Measurements from ENCODE around the gene LMX1B. TPM values are rescaled to one million over a fixed set of nuclear protein-coding genes. Genes with fewer than 3 reads are reported as not detected.
"Not testable (repeated sequence)": the region's sequence is repeated elsewhere in the genome, so short reads cannot be mapped to it uniquely, and the experiment has no call there.

The LMX1B gene
- total RNA-seq, 2 donors from 2014 or later = not detected

GRCh38 chr9:126652140-126652582, 38.4 kb downstream of the LMX1B start:
- H3K27ac Mint-ChIP-seq = no peak overlapping the region
- ATAC-seq (replicated peaks in 1 of 2) (no peak), DNase-seq (no peak)
- H3K27me3 Mint-ChIP-seq (ENCODE audit: low read depth) = peaks cover 71% of the 10 kb centered on the region
- H3K36me3 Mint-ChIP-seq (ENCODE audit: insufficient read depth in 2 of 2) = no peaks in the 10 kb centered on the region
- no peaks in the 10 kb centered on the region for H3K9me3 Mint-ChIP-seq
- H3K4me3 Mint-ChIP-seq = no peak overlapping the region
- no peaks in the 10 kb centered on the region for H3K4me1 Mint-ChIP-seq (ENCODE audit: low read depth)

DNA sequence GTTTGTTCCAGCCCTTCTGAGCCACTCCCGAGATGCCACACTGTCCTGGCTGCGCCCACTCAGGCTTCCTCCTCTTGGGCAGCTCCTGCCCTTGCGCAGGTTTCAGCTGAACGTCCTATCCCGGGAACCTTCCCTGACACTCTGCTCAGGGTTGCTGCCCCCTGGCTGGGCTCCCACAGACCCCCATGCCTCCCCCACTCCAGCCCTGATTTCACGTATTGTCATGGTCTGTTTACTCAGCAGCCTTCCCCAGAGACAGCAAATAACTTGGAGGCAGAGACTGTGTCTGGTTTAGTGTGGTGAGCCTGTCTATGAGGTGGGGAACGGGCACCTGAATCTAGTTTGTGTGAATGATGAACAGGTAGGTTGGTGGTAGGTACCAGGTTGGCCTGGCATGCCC, 40.4 kb downstream of the LMX1B start:
- DNase-seq = no peak
- no peak for ATAC-seq (replicated peaks in 1 of 2)
- H3K27ac Mint-ChIP-seq = no peak overlapping the region
- H3K36me3 Mint-ChIP-seq (ENCODE audit: insufficient read depth in 2 of 2) = no peaks in the 10 kb centered on the region
- H3K4me3 Mint-ChIP-seq = no peak overlapping the region
- no peaks in the 10 kb centered on the region for H3K4me1 Mint-ChIP-seq (ENCODE audit: low read depth)
- H3K9me3 Mint-ChIP-seq = no peaks in the 10 kb centered on the region
- peaks cover 57% of the 10 kb centered on the region for H3K27me3 Mint-ChIP-seq (ENCODE audit: low read depth)

- not testable (repeated sequence) for H3K4me1 Mint-ChIP-seq (ENCODE audit: low read depth); H3K4me3 Mint-ChIP-seq; H3K9me3 Mint-ChIP-seq; H3K36me3 Mint-ChIP-seq (ENCODE audit: insufficient read depth in 2 of 2); DNase-seq; ATAC-seq (replicated peaks in 1 of 2); H3K27ac Mint-ChIP-seq
- H3K27me3 Mint-ChIP-seq (ENCODE audit: low read depth) = peaks cover 36% of the 10 kb centered on the region
These were observed 42.5 kb downstream of the LMX1B start for GRCh38 chr9:126656214-126656613.

GRCh38 chr9:126658201-126658825, 44.6 kb downstream of the LMX1B start:
- Mint-ChIP-seq H3K36me3 (ENCODE audit: insufficient read depth in 2 of 2) (no peaks in the 10 kb centered on the region), H3K4me3 (no peak overlapping the region), H3K9me3 (no peaks in the 10 kb centered on the region), H3K27ac (no peak overlapping the region), H3K4me1 (ENCODE audit: low read depth) (no peaks in the 10 kb centered on the region), H3K27me3 (ENCODE audit: low read depth) (peaks cover 24% of the 10 kb centered on the region)
- ATAC-seq (replicated peaks in 1 of 2) = no peak
- no peak for DNase-seq

DNA sequence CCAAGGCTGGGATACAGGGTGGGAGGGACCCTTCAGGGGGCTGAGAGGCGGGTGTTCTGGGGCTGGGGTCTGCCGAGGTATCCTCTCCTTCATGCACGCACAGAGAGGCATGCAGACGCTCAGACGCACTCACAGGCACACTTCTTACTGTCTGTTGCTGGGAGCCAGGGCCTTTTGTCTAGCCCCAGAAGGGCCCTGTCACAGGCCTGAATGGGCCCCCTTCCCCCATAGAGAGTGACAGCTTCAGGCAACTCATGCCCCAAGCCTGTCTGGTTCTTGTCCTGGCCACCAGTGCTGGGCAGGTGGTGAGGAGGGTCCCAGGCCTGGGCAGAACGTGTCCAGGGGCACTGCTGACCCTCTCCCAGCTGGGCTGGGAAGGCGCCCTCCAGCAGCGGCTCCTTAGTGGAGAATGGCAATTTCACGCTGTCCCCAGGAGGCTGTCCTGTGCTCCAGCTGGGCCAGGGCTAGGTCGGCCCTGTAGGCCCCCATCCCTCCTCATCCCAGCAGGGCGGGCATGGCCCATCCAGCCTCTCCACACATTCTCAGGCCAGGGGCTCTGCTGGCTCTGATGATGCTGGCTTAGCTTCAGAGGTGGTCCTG, 45.3 kb downstream of the LMX1B start:
- DNase-seq (no peak), ATAC-seq (replicated peaks in 1 of 2) (no peak)
- Mint-ChIP-seq H3K27me3 (ENCODE audit: low read depth) (peaks cover 16% of the 10 kb centered on the region), H3K27ac (no peak overlapping the region), H3K9me3 (no peaks in the 10 kb centered on the region), H3K4me1 (ENCODE audit: low read depth) (no peaks in the 10 kb centered on the region), H3K4me3 (no peak overlapping the region), H3K36me3 (ENCODE audit: insufficient read depth in 2 of 2) (no peaks in the 10 kb centered on the region)

DNA sequence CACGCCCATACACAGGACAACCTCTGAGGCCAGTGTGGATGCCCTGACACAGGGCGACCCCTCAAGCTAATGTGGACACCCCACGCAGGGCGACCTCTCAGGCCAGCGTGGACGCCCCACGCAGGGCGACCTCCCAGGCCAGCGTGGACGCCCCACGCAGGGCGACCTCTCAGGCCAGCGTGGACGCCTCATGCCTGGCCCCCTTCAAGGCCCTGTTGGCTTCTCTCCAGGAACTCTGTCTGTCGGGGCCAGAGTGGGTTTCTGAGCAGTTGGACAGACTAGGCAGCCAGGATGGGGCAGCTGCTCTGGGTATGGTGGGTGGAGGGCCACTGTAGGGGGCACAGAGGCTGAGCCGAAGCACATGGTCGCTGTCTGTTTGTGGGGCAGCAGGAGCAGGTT, 47.4 kb downstream of the LMX1B start:
- Mint-ChIP-seq H3K36me3 (ENCODE audit: insufficient read depth in 2 of 2) (no peaks in the 10 kb centered on the region), H3K4me1 (ENCODE audit: low read depth) (no peaks in the 10 kb centered on the region)
- ATAC-seq (replicated peaks in 1 of 2) = no peak

DNA sequence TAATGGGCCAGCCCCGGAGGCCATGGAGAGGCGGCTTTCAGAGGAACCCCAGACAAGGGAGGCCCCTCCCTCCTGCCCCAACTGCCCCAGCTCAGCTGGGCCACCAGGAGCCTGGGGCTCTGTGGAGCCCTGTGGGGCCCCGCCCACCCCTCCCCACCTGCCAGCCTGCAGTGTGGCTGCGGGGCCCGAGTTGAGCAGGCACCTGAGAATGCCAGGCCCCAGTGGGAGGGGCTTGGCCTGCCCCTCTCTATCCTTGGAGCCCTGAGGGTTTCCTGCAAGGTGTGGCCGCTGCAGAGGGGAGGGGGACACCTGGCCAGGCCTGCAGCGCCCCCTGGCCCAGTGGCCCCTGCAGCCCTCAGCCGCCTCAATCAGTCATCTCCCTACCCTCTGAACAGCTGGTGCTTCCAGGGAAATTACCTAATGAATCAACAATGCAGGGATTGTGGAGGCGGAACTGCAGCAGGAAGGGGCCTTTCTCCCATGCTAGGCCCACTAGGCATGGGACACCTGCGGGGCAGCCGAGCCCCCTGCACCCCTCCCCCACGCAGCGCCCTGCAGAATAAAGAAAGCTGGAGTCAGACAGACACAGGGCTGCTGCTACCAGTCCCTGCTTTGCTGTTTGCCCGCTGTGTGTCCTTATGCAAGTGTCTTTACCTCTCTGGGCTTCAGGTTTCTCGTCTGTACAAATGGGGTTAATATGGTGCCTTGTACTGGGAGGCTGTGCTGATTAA, 48.0 kb downstream of the LMX1B start:
- H3K36me3 Mint-ChIP-seq (ENCODE audit: insufficient read depth in 2 of 2) = no peaks in the 10 kb centered on the region
- no peaks in the 10 kb centered on the region for H3K9me3 Mint-ChIP-seq
- H3K4me3 Mint-ChIP-seq = no peak overlapping the region
- DNase-seq (no peak), ATAC-seq (replicated peaks in 1 of 2) (no peak)
- H3K27me3 Mint-ChIP-seq (ENCODE audit: low read depth) = peaks cover 5% of the 10 kb centered on the region
- H3K4me1 Mint-ChIP-seq (ENCODE audit: low read depth) = peaks cover 4% of the 10 kb centered on the region
- H3K27ac Mint-ChIP-seq = no peak overlapping the region

More for the DNA sequence above, 47.4 kb downstream of the LMX1B start:
- Mint-ChIP-seq H3K27ac (no peak overlapping the region), H3K27me3 (ENCODE audit: low read depth) (peaks cover 5% of the 10 kb centered on the region), H3K9me3 (no peaks in the 10 kb centered on the region), H3K4me3 (no peak overlapping the region)
- no peak for DNase-seq

- Mint-ChIP-seq H3K4me3 (no peak overlapping the region), H3K27ac (no peak overlapping the region), H3K27me3 (ENCODE audit: low read depth) (no peaks in the 10 kb centered on the region), H3K4me1 (ENCODE audit: low read depth) (peaks cover 4% of the 10 kb centered on the region), H3K9me3 (no peaks in the 10 kb centered on the region), H3K36me3 (ENCODE audit: insufficient read depth in 2 of 2) (no peaks in the 10 kb centered on the region)
- ATAC-seq (replicated peaks in 1 of 2) (no peak), DNase-seq (no peak)
These were observed 49.9 kb downstream of the LMX1B start for GRCh38 chr9:126663661-126664072.

GRCh38 chr9:126664900-126665643, 51.3 kb downstream of the LMX1B start:
- Mint-ChIP-seq H3K9me3 (no peaks in the 10 kb centered on the region), H3K27ac (no peak overlapping the region), H3K4me3 (no peak overlapping the region), H3K27me3 (ENCODE audit: low read depth) (no peaks in the 10 kb centered on the region), H3K36me3 (ENCODE audit: insufficient read depth in 2 of 2) (no peaks in the 10 kb centered on the region), H3K4me1 (ENCODE audit: low read depth) (peaks cover 4% of the 10 kb centered on the region)
- ATAC-seq (replicated peaks in 1 of 2) (no peak), DNase-seq (no peak)

- Mint-ChIP-seq H3K4me1 (ENCODE audit: low read depth) (peaks cover 4% of the 10 kb centered on the region), H3K27me3 (ENCODE audit: low read depth) (no peaks in the 10 kb centered on the region), H3K36me3 (ENCODE audit: insufficient read depth in 2 of 2) (no peaks in the 10 kb centered on the region), H3K4me3 (no peak overlapping the region), H3K27ac (no peak overlapping the region), H3K9me3 (no peaks in the 10 kb centered on the region)
- DNase-seq = no peak
- ATAC-seq (replicated peaks in 1 of 2) = no peak
These were observed 51.9 kb downstream of the LMX1B start for GRCh38 chr9:126665644-126666035.

- Mint-ChIP-seq H3K4me1 (ENCODE audit: low read depth) (peaks cover 4% of the 10 kb centered on the region), H3K4me3 (no peak overlapping the region), H3K27me3 (ENCODE audit: low read depth) (no peaks in the 10 kb centered on the region), H3K27ac (no peak overlapping the region), H3K36me3 (ENCODE audit: insufficient read depth in 2 of 2) (no peaks in the 10 kb centered on the region), H3K9me3 (no peaks in the 10 kb centered on the region)
- DNase-seq (no peak), ATAC-seq (replicated peaks in 1 of 2) (no peak)
These were observed 52.6 kb downstream of the LMX1B start for GRCh38 chr9:126666155-126666803.

DNA sequence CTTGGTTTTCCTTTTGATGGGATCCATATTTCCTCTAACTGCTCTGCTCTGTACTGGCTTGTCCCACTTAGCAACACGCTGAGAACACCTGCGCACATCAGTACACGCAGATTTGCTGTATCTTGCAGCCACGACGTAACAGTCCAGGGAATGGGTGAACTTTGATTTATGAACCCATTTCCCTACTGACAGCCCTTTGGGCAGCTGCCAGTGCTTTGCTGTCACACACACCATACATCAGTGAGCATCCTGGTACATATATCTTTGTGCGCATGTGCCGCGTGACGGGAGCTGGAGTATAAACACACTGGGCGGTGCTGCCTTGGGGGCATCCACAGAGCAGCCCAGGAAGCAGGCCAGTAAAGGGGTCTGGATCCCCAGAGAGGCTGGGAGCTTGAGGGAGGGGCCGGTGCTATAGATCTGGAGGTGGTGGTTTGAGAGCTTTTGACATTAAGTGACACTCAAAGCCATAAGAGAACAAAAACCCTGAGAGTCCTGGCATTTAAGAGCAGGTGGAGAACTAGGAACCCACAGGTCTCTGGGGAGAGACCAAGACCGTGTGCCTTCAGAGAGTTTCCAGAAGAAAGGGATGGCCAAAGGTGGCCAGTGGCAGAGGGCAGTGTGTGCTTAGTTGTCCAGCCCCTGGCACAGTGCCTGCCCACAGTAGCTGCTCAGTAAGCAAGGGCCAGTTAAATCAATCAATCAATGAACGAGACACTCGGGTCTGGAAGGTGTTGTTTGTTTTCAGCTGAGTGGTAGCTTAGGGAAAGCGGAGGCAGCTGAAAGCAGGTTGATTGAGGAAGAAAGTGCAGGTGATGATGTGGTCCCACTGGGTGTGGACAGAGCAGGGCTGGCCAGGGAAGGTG, 53.7 kb downstream of the LMX1B start:
- H3K4me1 Mint-ChIP-seq (ENCODE audit: low read depth) = peaks cover 4% of the 10 kb centered on the region
- H3K4me3 Mint-ChIP-seq = no peak overlapping the region
- H3K36me3 Mint-ChIP-seq (ENCODE audit: insufficient read depth in 2 of 2) = no peaks in the 10 kb centered on the region
- no peak for DNase-seq
- H3K27ac Mint-ChIP-seq = no peak overlapping the region
- ATAC-seq (replicated peaks in 1 of 2) = no peak
- no peaks in the 10 kb centered on the region for H3K9me3 Mint-ChIP-seq
- peaks cover 8% of the 10 kb centered on the region for H3K27me3 Mint-ChIP-seq (ENCODE audit: low read depth)

All from activated T-cell treated with anti-CD3 and anti-CD28 coated beads, Interleukin-2, amount 50 U/mL, for 72 hours (primary cell).